H9 (cell line): ENCODE data around the gene ROBO3. TPM values are rescaled to one million over a fixed set of nuclear protein-coding genes. Genes with fewer than 3 reads are reported as not detected.

Experiments
- DNase-seq: peaks from one replicate; pipeline ENCODE4 v3.0.0-alpha.2; 2017
- H2AFZ ChIP-seq: one replicate; pipeline ENCODE4 v1.6.1; 2013; ENCODE audit warnings: mild to moderate bottlenecking, low read length, control low read depth, moderate library complexity
- H2AK5ac ChIP-seq: 2 replicates; pipeline ENCODE4 v1.6.1; 2013; ENCODE audit warnings: low read length, control low read depth, mixed read lengths; ENCODE audit not compliant: insufficient read length
- H2BK120ac ChIP-seq: one replicate; pipeline ENCODE4 v1.6.1; 2013; ENCODE audit warnings: low read depth, mild to moderate bottlenecking, low read length, control low read depth, inconsistent platforms; ENCODE audit not compliant: poor library complexity, severe bottlenecking
- H2BK12ac ChIP-seq: 2 replicates; pipeline ENCODE4 v1.6.1; 2013; ENCODE audit warnings: low read length, control low read depth, mixed read lengths, low read depth; ENCODE audit not compliant: insufficient read length
- H2BK15ac ChIP-seq: 2 replicates; pipeline ENCODE4 v1.6.1; 2013; ENCODE audit warnings: low read depth, low read length, control low read depth
- H2BK20ac ChIP-seq: one replicate; pipeline ENCODE4 v1.6.1; 2013; ENCODE audit warnings: low read depth, mild to moderate bottlenecking, low read length, control low read depth, inconsistent platforms; ENCODE audit not compliant: poor library complexity, severe bottlenecking
- H2BK5ac ChIP-seq: 2 replicates; pipeline ENCODE4 v1.6.1; 2013; ENCODE audit warnings: low read length, control low read depth, mixed read lengths; ENCODE audit not compliant: insufficient read length
- H3K14ac ChIP-seq: 2 replicates; pipeline ENCODE4 v1.6.1; 2013; ENCODE audit warnings: low read length, control low read depth; ENCODE audit not compliant: insufficient read depth
- H3K18ac ChIP-seq: 2 replicates; pipeline ENCODE4 v1.6.1; 2013; ENCODE audit warnings: low read depth, mild to moderate bottlenecking, mixed read lengths, low read length, control low read depth; ENCODE audit not compliant: insufficient read length
- H3K23ac ChIP-seq: 2 replicates; pipeline ENCODE4 v1.6.1; 2013; ENCODE audit warnings: low read length, control low read depth, mixed read lengths, low read depth; ENCODE audit not compliant: insufficient read length
- H3K23me2 ChIP-seq: 2 replicates; pipeline ENCODE4 v1.6.1; 2013; ENCODE audit warnings: low read depth, mild to moderate bottlenecking, mixed read lengths, low read length, control low read depth; ENCODE audit not compliant: insufficient read length, poor library complexity, severe bottlenecking
- H3K27ac ChIP-seq: 2 replicates; pipeline ENCODE4 v1.5.1; 2013; ENCODE audit warnings: low read length, control low read depth, mixed read lengths, low read depth; ENCODE audit not compliant: insufficient read length
- H3K27me3 ChIP-seq: 2 replicates; pipeline ENCODE4 v1.6.1; 2013; ENCODE audit warnings: low read length, control low read depth, inconsistent platforms; ENCODE audit not compliant: insufficient read depth
- H3K4ac ChIP-seq: 2 replicates; pipeline ENCODE4 v1.6.1; 2013; ENCODE audit warnings: low read depth, mild to moderate bottlenecking, control low read depth, inconsistent platforms, low read length, moderate library complexity
- H3K4me1 ChIP-seq: 2 replicates; pipeline ENCODE4 v1.6.1; 2013; ENCODE audit warnings: low read length, control low read depth, inconsistent platforms; ENCODE audit not compliant: insufficient read depth
- H3K4me2 ChIP-seq: 2 replicates; pipeline ENCODE4 v1.6.1; 2013; ENCODE audit warnings: low read length, control low read depth, mixed read lengths; ENCODE audit not compliant: insufficient read length, insufficient read depth
- H3K56ac ChIP-seq: 2 replicates; pipeline ENCODE4 v1.6.1; 2013; ENCODE audit warnings: low read depth, mild to moderate bottlenecking, mixed read lengths, low read length, control low read depth; ENCODE audit not compliant: insufficient read length
- H3K79me1 ChIP-seq: 2 replicates; pipeline ENCODE4 v1.6.1; 2013; ENCODE audit warnings: low read depth, mild to moderate bottlenecking, moderate library complexity, low read length, control low read depth, inconsistent platforms; ENCODE audit not compliant: insufficient read depth, poor library complexity, severe bottlenecking
- H3K79me2 ChIP-seq: 2 replicates; pipeline ENCODE4 v1.6.1; 2013; ENCODE audit warnings: low read length, control low read depth, inconsistent platforms; ENCODE audit not compliant: insufficient read depth
- H3K9ac ChIP-seq: 2 replicates; pipeline ENCODE4 v1.6.1; 2013; ENCODE audit warnings: low read length, control low read depth, mixed read lengths; ENCODE audit not compliant: insufficient read length; ENCODE audit errors: extremely low read depth
- H3K9me3 ChIP-seq: one replicate; pipeline ENCODE4 v1.6.1; 2013; ENCODE audit warnings: low read depth, low read length, inconsistent platforms; ENCODE audit not compliant: control insufficient read depth
- H3T11ph ChIP-seq: one replicate; pipeline ENCODE4 v1.6.1; 2013; ENCODE audit warnings: mild to moderate bottlenecking, low read length, control low read depth, inconsistent platforms
- H4K20me1 ChIP-seq: one replicate; pipeline ENCODE4 v1.6.1; 2013; ENCODE audit not compliant: control insufficient read depth, insufficient read length, insufficient read depth
- H4K5ac ChIP-seq: 2 replicates; pipeline ENCODE4 v1.6.1; 2013; ENCODE audit warnings: low read depth, mild to moderate bottlenecking, mixed read lengths, low read length, control low read depth; ENCODE audit not compliant: insufficient read length
- H4K8ac ChIP-seq: replicated peaks from 2 replicates; pipeline ENCODE4 v1.6.1; 2013; ENCODE audit warnings: low read length, control low read depth, mixed read lengths, low read depth; ENCODE audit not compliant: insufficient read length
- H4K91ac ChIP-seq: 2 replicates; pipeline ENCODE4 v1.6.1; 2013; ENCODE audit warnings: low read depth, mild to moderate bottlenecking, moderate library complexity, mixed read lengths, low read length, control low read depth; ENCODE audit not compliant: insufficient read length
- H3K27ac Mint-ChIP-seq, 3 experiments: 2 replicates in 2 of 3; 3 replicates in 1 of 3; pipeline ENCODE4 v1.8.0; 2020 to 2021; ENCODE audit warnings: mixed read lengths in 3 of 3, mild to moderate bottlenecking in 1 of 3, moderate library complexity in 1 of 3
- H3K27me3 Mint-ChIP-seq: 2 replicates; pipeline ENCODE4 v1.8.0; 2021; ENCODE audit warnings: low read depth, mild to moderate bottlenecking, moderate library complexity, mixed read lengths
- H3K36me3 Mint-ChIP-seq, 3 experiments: 2 replicates in 2 of 3; 3 replicates in 1 of 3; pipeline ENCODE4 v1.8.0; 2020 to 2021; ENCODE audit warnings: low read depth in 3 of 3, mixed read lengths in 3 of 3; ENCODE audit not compliant: insufficient read depth in 1 of 3
- H3K4me1 Mint-ChIP-seq, 2 experiments: 2 replicates each; pipeline ENCODE4 v1.8.0; 2020; ENCODE audit warnings: mixed read lengths in 2 of 2
- H3K4me3 Mint-ChIP-seq, 2 experiments: 2 replicates in 1 of 2; 3 replicates in 1 of 2; pipeline ENCODE4 v1.8.0; 2020 to 2021; ENCODE audit warnings: mild to moderate bottlenecking in 2 of 2, mixed read lengths in 2 of 2, moderate library complexity in 1 of 2
- H3K9me3 Mint-ChIP-seq, 2 experiments: 2 replicates in 1 of 2; 3 replicates in 1 of 2; pipeline ENCODE4 v1.8.0; 2020; ENCODE audit warnings: mild to moderate bottlenecking in 2 of 2, mixed read lengths in 2 of 2, moderate library complexity in 1 of 2
- CTCF ChIP-seq: fragments of 200-600 bp; sonication (generic); conservative IDR thresholded peaks from 3 replicates; pipeline ENCODE4 v1.8.0; 2021; ENCODE audit warnings: antibody characterized with exemption, mild to moderate bottlenecking
- WGBS: extraction: QIAGEN DNeasy Blood & Tissue Kit; methylation state at CpG from one replicate; pipeline ENCODE4 v1.1.7; 2013; ENCODE audit warnings: missing lambda C conversion rate, low lambda C conversion rate, mixed read lengths; ENCODE audit not compliant: insufficient read length; ENCODE audit errors: extremely low coverage; 5-methylcytosine and 5-hydroxymethylcytosine counted together
- total RNA-seq: library from RNA; stranded (reverse); gene quantifications from 2 replicates; pipeline ENCODE4 v1.2.1, GENCODE V29; 2021

Gene ROBO3
- total RNA-seq, 1 experiment from 2014 or later, result 12.6 TPM

GRCh38 chr11:124919898-124920297 is 54.7 kb downstream of the ROBO3 start:
- H3K27me3 Mint-ChIP-seq, result peaks cover 87% of the 10 kb centered on the region
- peaks cover 17% of the 10 kb centered on the region; the same call in 1 of the 2 replicates for H3K27me3 ChIP-seq

More at GRCh38 chr11:124919898-124920297, 54.7 kb downstream of the ROBO3 start:
- H2AK5ac ChIP-seq, result no peak overlapping the region
- no peak overlapping the region for H3K4ac ChIP-seq
- WGBS, result no CpG with 5 or more reads among the region's 2 CpGs
- H2AFZ ChIP-seq, result no peak overlapping the region
- no peak overlapping the region for H4K8ac ChIP-seq
- no peak overlapping the region for H2BK20ac ChIP-seq
- H3K18ac ChIP-seq, result no peak overlapping the region
- no peaks in the 10 kb centered on the region; a peak in 1 of 7 replicates for H3K36me3 Mint-ChIP-seq
- no peaks in the 10 kb centered on the region for H3K79me1 ChIP-seq
- no peaks in the 10 kb centered on the region for H4K20me1 ChIP-seq
- H3K9me3 ChIP-seq, result no peaks in the 10 kb centered on the region
- no peak overlapping the region for H2BK5ac ChIP-seq
- H2BK12ac ChIP-seq, result no peak overlapping the region
- TF ChIP-seq CTCF, result no peak
- H3K79me2 ChIP-seq, result no peaks in the 10 kb centered on the region
- H3K27ac ChIP-seq, result no peak overlapping the region
- H4K91ac ChIP-seq, result no peak overlapping the region
- H3K4me2 ChIP-seq, result no peak overlapping the region
- H3K9me3 Mint-ChIP-seq, result peaks cover 0 to 9% of the 10 kb centered on the region in 2 experiments; a peak in 2 of 5 replicates
- peaks cover 0 to 3% of the 10 kb centered on the region in 2 experiments; a peak in 2 of 4 replicates for H3K4me1 Mint-ChIP-seq
- no peak overlapping the region for H2BK120ac ChIP-seq
- H2BK15ac ChIP-seq, result no peak overlapping the region
- H3K23ac ChIP-seq, result no peak overlapping the region
- H3K23me2 ChIP-seq, result no peaks in the 10 kb centered on the region
- no peak overlapping the region for H3K9ac ChIP-seq
- no peak overlapping the region; a peak in 1 of 5 replicates for H3K4me3 Mint-ChIP-seq
- H3K14ac ChIP-seq, result no peak overlapping the region
- no peak overlapping the region for H3T11ph ChIP-seq
- no peak for DNase-seq
- no peak overlapping the region for H4K5ac ChIP-seq
- H3K4me1 ChIP-seq, result no peaks in the 10 kb centered on the region
- no peak overlapping the region for H3K56ac ChIP-seq
- H3K27ac Mint-ChIP-seq, result no peak overlapping the region
